ENCODE data around the gene NCKAP5.

NCKAP5 gene

GRCh38 chr2:132638313-132639040 lies 929.8 kb downstream of the NCKAP5 start:
- DNase-seq, result no peak

GRCh38 chr2:132636346-132636745 lies 931.9 kb downstream of the NCKAP5 start:
- DNase-seq, result no peak

- DNase-seq, result no peak
Observed at GRCh38 chr2:132633635-132634034, 934.6 kb downstream of the NCKAP5 start.

- peak; percentile 84 for DNase-seq
Observed at GRCh38 chr2:132632000-132632649, 936.1 kb downstream of the NCKAP5 start.

- no peak for DNase-seq
Observed at GRCh38 chr2:132627536-132627935, 940.7 kb downstream of the NCKAP5 start.

- peak; percentile 37 for DNase-seq
Observed at GRCh38 chr2:132623096-132623839, 945.0 kb downstream of the NCKAP5 start.
